ENCODE results near the gene GP1BB. TPM values are rescaled to one million over a fixed set of nuclear protein-coding genes. Genes with fewer than 3 reads are reported as not detected.

Gene GP1BB
- total and polyA plus RNA-seq, 12 donors: 0.42 to 29.8 (median 4.7) TPM; not detected in 2

GRCh38 chr22:19701420-19702145 is 21.8 kb upstream of the GP1BB start:
- intact Hi-C loops (cut with DNase I): no loop called here
- Histone ChIP-seq H3K36me3 (replicated peaks in 1 of 2) (no peaks in the 10 kb centered on the region), H3K27ac (no peak overlapping the region), H3K4me3 (no peak overlapping the region), H3K4me1 (replicated peaks in 1 of 2) (no peaks in the 10 kb centered on the region), H3K27me3 (no peaks in the 10 kb centered on the region), H3K9me3 (replicated peaks in 1 of 3) (no peaks in the 10 kb centered on the region)
- TF ChIP-seq, protein P1, sequence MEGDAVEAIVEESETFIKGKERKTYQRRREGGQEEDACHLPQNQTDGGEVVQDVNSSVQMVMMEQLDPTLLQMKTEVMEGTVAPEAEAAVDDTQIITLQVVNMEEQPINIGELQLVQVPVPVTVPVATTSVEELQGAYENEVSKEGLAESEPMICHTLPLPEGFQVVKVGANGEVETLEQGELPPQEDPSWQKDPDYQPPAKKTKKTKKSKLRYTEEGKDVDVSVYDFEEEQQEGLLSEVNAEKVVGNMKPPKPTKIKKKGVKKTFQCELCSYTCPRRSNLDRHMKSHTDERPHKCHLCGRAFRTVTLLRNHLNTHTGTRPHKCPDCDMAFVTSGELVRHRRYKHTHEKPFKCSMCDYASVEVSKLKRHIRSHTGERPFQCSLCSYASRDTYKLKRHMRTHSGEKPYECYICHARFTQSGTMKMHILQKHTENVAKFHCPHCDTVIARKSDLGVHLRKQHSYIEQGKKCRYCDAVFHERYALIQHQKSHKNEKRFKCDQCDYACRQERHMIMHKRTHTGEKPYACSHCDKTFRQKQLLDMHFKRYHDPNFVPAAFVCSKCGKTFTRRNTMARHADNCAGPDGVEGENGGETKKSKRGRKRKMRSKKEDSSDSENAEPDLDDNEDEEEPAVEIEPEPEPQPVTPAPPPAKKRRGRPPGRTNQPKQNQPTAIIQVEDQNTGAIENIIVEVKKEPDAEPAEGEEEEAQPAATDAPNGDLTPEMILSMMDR (IDR thresholded peaks at IDR 0.05): no peak
- TF ChIP-seq POLR2A (IDR thresholded peaks at IDR 0.05): no peak
- 78 to 86% (median 81%) methylated on average over 10 of the region's 10 CpGs for WGBS, 4 donors
- no peak for DNase-seq

DNA sequence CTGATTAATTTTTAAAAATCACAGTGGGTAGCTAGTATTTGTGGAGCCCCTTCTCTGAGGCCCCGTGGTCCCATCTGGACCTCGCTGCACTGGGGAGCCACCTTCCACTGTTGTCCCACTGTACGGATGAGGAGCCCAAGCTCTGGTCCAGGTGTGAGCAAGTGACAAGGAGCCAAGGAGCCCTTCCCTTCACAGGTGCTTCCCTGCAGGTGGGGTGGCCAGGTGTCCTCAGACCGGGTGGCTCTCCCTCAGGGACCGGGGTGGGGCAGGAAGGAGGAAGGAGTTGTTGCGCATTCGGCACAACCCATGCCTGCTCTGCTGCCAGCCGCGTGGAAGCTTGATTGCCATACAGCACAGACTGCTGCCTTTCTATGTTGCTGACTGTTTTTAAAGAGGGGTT is 19.5 kb upstream of the GP1BB start:
- intact Hi-C loops (cut with DNase I): no loop called here
- 73 to 82% (median 80%) methylated on average over 8 to 9 of the region's 9 CpGs for WGBS, 4 donors
- Histone ChIP-seq H3K27ac (no peak overlapping the region), H3K4me1 (replicated peaks in 1 of 2) (no peaks in the 10 kb centered on the region), H3K27me3 (no peaks in the 10 kb centered on the region), H3K36me3 (replicated peaks in 1 of 2) (no peaks in the 10 kb centered on the region), H3K9me3 (replicated peaks in 1 of 3) (no peaks in the 10 kb centered on the region), H3K4me3 (no peak overlapping the region)
- no peak for TF ChIP-seq POLR2A (IDR thresholded peaks at IDR 0.05)
- TF ChIP-seq, protein P1 (IDR thresholded peaks at IDR 0.05): no peak
- DNase-seq: no peak

- no peak overlapping the region for H3K27ac ChIP-seq
- no peaks in the 10 kb centered on the region for H3K36me3 ChIP-seq (replicated peaks in 1 of 2)
- TF ChIP-seq POLR2A (IDR thresholded peaks at IDR 0.05): no peak
- TF ChIP-seq, protein P1 (IDR thresholded peaks at IDR 0.05): no peak
- 66 to 97% (median 88%) methylated on average over 2 to 15 of the region's 15 CpGs for WGBS, 4 donors
- no peaks in the 10 kb centered on the region for H3K9me3 ChIP-seq (replicated peaks in 1 of 3)
- DNase-seq: no peak
- H3K4me3 ChIP-seq: no peak overlapping the region
- intact Hi-C loops (cut with DNase I): loop anchor here in 1 of 2 donors (5.0 kb wide), 1 partner anchor 207 kb away; no protein-coding TSS in a partner anchor
- H3K4me1 ChIP-seq (replicated peaks in 1 of 2): no peaks in the 10 kb centered on the region
- H3K27me3 ChIP-seq: no peaks in the 10 kb centered on the region
These were observed 18.9 kb upstream of the GP1BB start for GRCh38 chr22:19704355-19705015.

GRCh38 chr22:19705181-19705934 is 18.0 kb upstream of the GP1BB start:
- peak in 1 of 7 donors; percentile 38 for DNase-seq
- Histone ChIP-seq H3K4me3 (no peak overlapping the region), H3K27me3 (no peaks in the 10 kb centered on the region), H3K27ac (no peak overlapping the region), H3K9me3 (replicated peaks in 1 of 3) (no peaks in the 10 kb centered on the region), H3K4me1 (replicated peaks in 1 of 2) (no peaks in the 10 kb centered on the region), H3K36me3 (replicated peaks in 1 of 2) (no peaks in the 10 kb centered on the region)
- intact Hi-C loops (cut with DNase I): loop anchor here in 1 of 2 donors (5.0 kb wide), 1 partner anchor 208 kb away; no protein-coding TSS in a partner anchor
- no peak for TF ChIP-seq POLR2A (IDR thresholded peaks at IDR 0.05)
- TF ChIP-seq, protein P1 (IDR thresholded peaks at IDR 0.05): no peak
- WGBS, 4 donors: 75 to 82% (median 81%) methylated on average over 11 to 14 of the region's 14 CpGs
